HG02759 (cell line): ENCODE measurements around the gene BIRC7.

ENCODE experiments used
- ATAC-seq: cut with Tn5 transposase; IDR thresholded peaks from one replicate; pipeline ENCODE4 v1.9.1; 2021; ENCODE audit warnings: mild to moderate bottlenecking, moderate library complexity; ENCODE audit not compliant: unreplicated experiment

Gene BIRC7, protein sequence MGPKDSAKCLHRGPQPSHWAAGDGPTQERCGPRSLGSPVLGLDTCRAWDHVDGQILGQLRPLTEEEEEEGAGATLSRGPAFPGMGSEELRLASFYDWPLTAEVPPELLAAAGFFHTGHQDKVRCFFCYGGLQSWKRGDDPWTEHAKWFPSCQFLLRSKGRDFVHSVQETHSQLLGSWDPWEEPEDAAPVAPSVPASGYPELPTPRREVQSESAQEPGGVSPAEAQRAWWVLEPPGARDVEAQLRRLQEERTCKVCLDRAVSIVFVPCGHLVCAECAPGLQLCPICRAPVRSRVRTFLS

GRCh38 chr20:63235399-63235983 is at the start of gene BIRC7:
TSS of gene BIRC7 (plus strand) at chr20:63235905. CDS start at chr20:63236097, 192 bp downstream.
- no peak for ATAC-seq

DNA sequence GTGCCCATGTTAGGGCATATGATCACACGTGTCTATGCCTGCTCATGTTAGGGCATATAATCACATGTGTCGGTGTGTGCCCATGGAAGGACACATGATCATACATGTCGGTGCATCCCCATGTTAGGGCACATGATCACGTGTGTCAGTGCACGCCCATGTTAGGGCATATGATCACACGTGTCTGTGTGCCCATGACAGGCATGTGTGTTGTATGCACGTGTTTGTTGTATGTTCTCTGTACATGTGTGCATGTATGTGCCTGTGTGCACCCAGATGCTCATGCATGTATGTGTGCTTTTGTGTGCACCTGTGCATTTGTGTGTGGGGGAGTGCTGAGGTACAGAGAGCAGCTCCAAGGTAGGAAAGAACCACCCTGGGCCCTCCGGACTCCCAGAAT is 49.6 kb upstream of the BIRC7 start:
- ATAC-seq, result no peak

GRCh38 chr20:63186528-63187316 is 49.0 kb upstream of the BIRC7 start:
- no peak for ATAC-seq

- ATAC-seq, result no peak
Measured at GRCh38 chr20:63187338-63188158, 48.2 kb upstream of the BIRC7 start.

GRCh38 chr20:63188159-63188442 is 47.6 kb upstream of the BIRC7 start:
- ATAC-seq, result no peak

- ATAC-seq, result no peak
Measured at GRCh38 chr20:63188641-63189321, 46.9 kb upstream of the BIRC7 start.

GRCh38 chr20:63189322-63189642 is 46.4 kb upstream of the BIRC7 start:
- ATAC-seq, result no peak

DNA sequence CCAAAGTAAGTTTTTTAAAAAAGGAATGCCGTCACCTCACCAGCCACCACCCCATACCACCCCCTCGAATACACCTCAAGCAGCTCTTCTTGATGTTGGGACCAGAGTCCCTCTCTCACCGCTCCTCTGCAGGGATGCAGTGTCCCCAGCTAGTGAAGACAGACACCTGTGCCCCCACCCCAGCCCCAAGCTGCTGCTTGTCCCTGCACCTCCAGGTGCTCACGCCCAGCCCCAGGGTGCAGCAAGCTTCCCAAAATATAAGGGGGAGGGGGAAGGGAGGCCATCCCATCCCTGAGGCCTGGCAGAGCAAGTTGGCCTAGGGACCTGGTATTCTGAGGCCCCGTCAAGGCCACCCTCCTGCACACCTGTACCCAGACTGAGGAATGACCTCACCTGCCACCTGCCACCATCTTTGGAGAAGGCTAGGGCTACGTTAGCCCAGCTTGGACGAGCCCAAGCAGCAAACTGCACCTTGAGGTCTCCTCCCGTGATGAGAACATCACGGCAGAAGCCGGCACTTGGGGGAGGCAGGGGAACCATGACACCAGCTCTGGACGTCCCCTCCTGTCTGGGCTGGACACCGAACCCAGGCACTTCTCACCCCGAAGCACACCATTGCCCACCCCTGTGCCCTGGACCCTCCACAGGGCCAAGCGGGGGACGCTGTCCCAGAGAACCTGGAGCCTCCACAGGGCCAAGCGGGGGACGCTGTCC is 45.7 kb upstream of the BIRC7 start:
- no peak for ATAC-seq

DNA sequence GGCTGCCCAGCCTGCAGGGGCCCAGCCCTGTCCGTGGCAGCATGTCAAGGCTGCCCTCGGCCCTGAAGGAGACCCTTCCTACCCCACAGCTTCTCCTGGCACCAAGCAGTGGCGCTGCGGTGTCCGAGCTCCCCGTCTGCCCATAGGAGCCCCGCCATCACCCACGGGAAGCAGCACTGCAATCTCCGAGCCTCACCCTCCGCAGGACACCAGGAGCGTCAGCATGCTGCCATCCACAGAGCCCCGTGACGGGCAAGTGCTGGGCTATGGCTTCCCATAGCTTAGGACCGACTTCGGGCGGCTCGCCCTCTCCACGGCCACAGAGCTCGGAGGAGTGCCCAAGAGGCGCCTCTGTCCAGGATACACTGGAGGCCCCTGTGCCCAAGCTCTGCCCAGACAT is 44.9 kb upstream of the BIRC7 start:
- no peak for ATAC-seq

DNA sequence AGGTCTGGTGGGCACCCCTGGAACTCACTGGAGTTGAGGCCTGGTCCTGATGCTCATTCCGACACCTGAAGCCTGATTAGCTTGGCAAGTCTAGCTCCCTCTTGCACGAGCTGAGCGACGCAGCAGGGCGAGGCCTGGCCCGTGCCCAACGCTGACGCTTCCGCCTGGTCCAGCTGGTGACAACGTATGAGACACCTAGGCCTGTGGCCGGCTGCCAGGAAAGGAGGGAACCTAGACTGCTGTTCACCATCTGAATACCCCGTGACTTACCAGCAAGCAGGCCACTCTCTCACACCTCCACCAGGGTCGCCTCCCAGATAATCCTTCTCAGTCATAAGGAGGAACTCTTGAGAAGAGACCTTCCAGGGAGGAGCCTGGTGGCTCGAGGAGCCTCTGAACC is 44.3 kb upstream of the BIRC7 start:
- no peak for ATAC-seq

DNA sequence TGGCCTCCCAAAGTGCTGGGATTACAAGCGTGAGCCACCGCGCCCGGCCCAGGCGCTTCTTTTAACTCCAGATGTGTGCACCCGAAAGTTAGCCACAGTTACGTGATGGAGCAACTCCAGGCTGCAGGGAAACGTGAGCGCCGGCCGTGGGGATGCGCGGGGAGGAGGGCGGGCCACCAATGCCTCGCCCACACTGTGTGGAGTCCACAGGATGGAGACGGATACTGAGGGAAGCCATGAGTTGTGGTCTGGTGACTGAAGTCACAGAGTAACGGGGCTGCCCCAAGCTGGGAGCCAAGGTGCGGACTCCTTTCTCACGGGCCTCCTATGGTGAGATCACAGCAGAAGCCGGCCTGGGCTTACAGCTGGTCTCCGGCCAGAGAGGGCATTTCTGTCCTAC is 43.0 kb upstream of the BIRC7 start:
- no peak for ATAC-seq

- ATAC-seq, result no peak
Measured at GRCh38 chr20:63194007-63194796, 41.5 kb upstream of the BIRC7 start.

DNA sequence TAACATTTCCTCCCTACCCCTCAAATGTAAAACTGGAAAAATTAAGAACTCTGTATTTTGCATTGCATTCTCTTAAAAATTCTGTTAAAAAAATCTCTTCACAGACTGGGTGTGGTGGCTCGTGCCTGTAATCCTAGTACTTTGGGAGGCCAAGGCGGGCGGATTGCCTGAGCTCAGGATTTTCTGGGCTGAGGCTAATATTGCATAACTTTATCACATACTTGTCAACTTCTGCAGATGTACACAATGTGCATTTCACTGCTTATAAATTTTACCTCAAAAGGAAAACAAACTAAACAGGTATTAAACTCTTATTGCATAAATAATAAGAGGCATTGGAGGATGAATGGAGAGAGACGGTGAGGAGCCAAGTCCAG is 40.9 kb upstream of the BIRC7 start:
- no peak for ATAC-seq

GRCh38 chr20:63196768-63197470 is 38.8 kb upstream of the BIRC7 start:
- ATAC-seq, result no peak

DNA sequence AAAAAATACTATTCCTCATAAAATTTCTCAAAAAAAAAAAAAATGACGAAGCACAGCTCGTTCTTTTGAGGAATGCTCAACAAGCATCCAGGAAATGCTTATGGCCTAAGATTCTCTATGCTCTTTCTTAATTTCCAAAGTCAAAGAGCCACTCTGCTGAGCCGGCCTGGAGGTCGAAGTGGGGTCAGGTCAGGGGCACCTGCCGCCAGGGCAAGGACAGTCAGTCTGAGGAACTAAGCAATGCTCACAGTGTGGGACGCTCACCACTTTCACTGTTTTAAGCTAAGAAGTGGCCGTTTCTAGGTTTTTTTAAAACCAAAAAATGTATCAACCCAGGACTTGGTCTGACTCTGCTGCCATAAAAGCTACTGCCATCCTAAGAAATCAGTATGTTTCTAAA is 37.1 kb upstream of the BIRC7 start:
- ATAC-seq, result no peak

- ATAC-seq, result no peak
Measured at GRCh38 chr20:63202021-63202420, 33.7 kb upstream of the BIRC7 start.

- no peak for ATAC-seq
Measured at GRCh38 chr20:63202811-63203526, 32.7 kb upstream of the BIRC7 start.

DNA sequence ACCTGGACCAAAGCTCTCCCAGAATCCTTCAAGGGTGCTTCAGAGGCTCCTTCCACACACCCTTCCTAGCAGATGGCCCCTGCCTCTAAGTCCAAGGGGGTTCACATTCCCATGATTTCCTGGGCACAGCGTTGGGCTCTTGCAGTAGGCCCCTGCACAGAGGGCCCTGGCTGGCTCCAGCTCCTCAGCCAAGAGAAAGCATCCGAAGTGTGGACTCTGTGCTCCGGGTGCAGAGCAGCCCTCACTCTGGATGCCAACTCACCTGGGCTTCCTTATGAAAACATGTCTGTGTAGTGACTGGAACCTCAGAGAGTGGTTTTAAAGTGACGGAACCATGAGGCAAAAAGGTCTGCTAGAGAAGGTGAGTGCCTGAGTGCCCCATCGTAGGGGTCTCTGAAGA is 31.3 kb upstream of the BIRC7 start:
- ATAC-seq, result no peak
